Left ventricle myocardium inferior (tissue), 1 donor: ENCODE results near the gene OPN1MW3. TPM values are rescaled to one million over a fixed set of nuclear protein-coding genes. Genes with fewer than 3 reads are reported as not detected.
"Not testable (repeated sequence)": the region's sequence is repeated elsewhere in the genome, so short reads cannot be mapped to it uniquely, and the experiment has no call there.

Source experiments
- DNase-seq: peaks from one replicate; pipeline ENCODE4 v3.0.0-alpha.2; 2020
- H3K27ac ChIP-seq: fragments of 200-600 bp; replicated peaks from 2 replicates; pipeline ENCODE4 v1.8.0; 2021
- H3K27me3 ChIP-seq: fragments of 200-600 bp; 2 replicates; pipeline ENCODE4 v1.8.0; 2021; ENCODE audit warnings: low read depth
- H3K36me3 ChIP-seq: fragments of 200-600 bp; 2 replicates; pipeline ENCODE4 v1.8.0; 2021
- H3K4me1 ChIP-seq: fragments of 200-600 bp; 2 replicates; pipeline ENCODE4 v1.8.0; 2021
- H3K4me3 ChIP-seq: fragments of 200-600 bp; 2 replicates; pipeline ENCODE4 v1.8.0; 2021; ENCODE audit warnings: mild to moderate bottlenecking, moderate library complexity
- H3K9me3 ChIP-seq: fragments of 200-600 bp; replicated peaks from 2 replicates; pipeline ENCODE4 v1.8.0; 2021
- intact Hi-C: fragments of 100-400 bp; cut with micrococcal nuclease; formaldehyde crosslinking; loops from one replicate; pipeline ENCODE4 v1.11.0; 2022
- total RNA-seq: library from RNA; stranded (reverse); fragmentation: NEBNext Ultra II Directional; extraction: Animal tissue kit (Norgen Biotek cat#: 25700); gene quantifications from one replicate; pipeline ENCODE4 v1.2.1, GENCODE V29; 2021
- TF ChIP-seq, protein P1 (sequence below): fragments of 200-600 bp; IDR thresholded peaks from 2 replicates; pipeline ENCODE4 v1.8.0; 2021; ENCODE audit warnings: antibody characterized with exemption, mild to moderate bottlenecking, borderline replicate concordance
- donor health status: DM: no; HTN: yes; CAD: no; lungs with severe emphysema.

Gene OPN1MW3
- total RNA-seq, 1 donor from 2014 or later: not detected

DNA sequence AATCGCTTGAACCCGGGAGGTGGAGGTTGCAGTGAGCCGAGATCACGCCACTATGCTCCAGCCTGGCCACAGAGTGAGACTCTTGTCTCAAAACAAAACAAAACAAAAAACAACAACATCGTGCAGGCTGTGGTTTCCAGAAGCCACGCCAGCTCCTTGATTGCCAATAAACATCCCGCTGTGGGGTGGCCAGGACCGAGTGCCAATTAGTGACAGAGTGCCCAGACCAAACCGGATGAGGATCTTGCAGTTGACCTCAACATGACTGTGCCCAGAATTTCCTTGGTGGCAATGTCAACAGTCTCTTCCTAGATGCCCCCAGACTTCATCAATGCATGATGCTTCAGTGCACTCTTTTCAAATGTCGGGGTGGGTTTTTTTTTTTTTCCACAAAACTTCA, 1.3 kb downstream of the OPN1MW3 start:
- H3K27me3 ChIP-seq, H3K4me3 ChIP-seq, DNase-seq, H3K4me1 ChIP-seq, intact Hi-C loops, H3K9me3 ChIP-seq, H3K27ac ChIP-seq, H3K36me3 ChIP-seq: not testable (repeated sequence)

DNA sequence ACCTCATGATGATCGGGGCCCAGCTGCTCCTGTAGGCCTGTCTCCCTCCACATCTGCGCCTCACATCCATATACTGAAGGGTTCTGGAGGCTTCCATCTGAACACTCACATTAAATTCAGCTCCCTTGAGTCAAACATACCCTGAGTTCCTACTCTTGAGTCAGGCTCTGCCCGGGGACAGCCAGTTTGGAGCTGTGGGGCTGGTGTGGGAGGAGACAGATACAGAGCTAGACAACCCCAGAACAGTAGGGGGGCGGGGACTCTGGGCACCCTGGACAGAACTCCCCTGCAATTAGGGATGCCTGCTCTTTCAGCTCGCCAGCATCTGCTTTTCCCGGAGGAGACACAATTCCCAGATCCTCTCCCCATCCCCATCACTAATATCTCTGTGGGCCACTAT, 5.7 kb downstream of the OPN1MW3 start:
- intact Hi-C loops, H3K4me3 ChIP-seq, H3K9me3 ChIP-seq, H3K4me1 ChIP-seq, H3K36me3 ChIP-seq, H3K27me3 ChIP-seq, DNase-seq, H3K27ac ChIP-seq: not testable (repeated sequence)

DNA sequence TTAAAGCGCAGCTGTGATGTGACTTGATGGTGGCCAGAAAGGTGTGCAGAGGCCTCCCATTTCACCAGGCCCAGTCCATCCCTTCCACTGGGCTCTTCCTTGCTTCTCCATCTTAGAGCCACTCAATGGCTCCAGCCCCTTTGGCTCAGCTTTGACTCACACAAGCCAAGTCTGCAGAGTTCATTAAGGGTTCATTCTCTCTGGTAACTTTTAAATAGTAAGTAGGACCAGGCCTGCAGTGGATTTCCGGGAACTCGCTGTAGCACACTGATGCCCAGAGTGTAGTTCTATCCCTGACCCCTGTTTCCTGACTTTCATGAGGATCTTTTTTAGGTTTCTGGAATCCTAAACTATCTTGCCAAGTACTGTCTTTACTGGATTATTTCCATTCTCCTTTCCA, 11.9 kb downstream of the OPN1MW3 start:
- H3K36me3 ChIP-seq, DNase-seq, H3K9me3 ChIP-seq, intact Hi-C loops, H3K4me1 ChIP-seq, H3K27ac ChIP-seq, H3K4me3 ChIP-seq, H3K27me3 ChIP-seq: not testable (repeated sequence)

DNA sequence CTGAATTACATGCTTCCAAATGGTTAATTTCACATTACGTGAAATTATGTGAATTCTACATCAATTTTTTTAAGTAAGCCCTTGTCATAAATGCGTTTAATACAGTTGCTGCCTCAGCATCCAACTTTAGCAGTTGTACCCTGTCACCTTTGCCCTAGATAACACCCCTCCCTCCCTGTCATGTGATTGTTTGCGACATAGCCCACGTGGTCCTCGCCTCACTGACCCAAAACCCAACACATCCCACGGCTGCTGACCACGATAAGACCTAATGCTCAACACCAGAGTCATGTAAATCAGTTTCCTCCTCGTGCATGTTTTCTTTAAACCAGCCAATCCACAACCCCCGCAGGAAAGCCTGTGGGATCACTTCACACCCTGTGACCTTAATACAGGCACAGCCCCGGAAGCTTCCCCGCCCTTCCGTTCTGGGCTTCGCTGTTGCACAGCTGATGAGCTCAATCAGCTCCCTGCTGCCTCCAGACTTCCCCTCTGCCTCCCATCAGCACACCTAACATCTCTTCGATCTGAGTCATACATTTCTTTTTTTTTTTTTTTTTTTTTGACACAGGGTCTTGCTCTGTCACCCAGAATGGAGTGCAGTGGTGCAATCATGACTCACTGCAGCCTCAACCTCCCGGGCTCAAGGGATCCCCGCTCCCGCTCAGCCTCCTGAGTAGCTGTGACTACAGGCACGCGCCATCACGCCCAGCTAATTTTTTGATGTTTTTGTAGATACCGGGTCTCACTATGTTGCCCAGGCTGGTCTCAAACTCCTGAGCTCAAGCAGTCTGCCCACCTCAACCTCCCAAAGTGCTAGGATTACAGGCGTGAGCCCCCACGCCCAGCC, 27.3 kb downstream of the OPN1MW3 start:
- H3K27ac ChIP-seq, H3K4me3 ChIP-seq, intact Hi-C loops, H3K9me3 ChIP-seq, H3K27me3 ChIP-seq, DNase-seq, H3K36me3 ChIP-seq, H3K4me1 ChIP-seq: not testable (repeated sequence)

DNA sequence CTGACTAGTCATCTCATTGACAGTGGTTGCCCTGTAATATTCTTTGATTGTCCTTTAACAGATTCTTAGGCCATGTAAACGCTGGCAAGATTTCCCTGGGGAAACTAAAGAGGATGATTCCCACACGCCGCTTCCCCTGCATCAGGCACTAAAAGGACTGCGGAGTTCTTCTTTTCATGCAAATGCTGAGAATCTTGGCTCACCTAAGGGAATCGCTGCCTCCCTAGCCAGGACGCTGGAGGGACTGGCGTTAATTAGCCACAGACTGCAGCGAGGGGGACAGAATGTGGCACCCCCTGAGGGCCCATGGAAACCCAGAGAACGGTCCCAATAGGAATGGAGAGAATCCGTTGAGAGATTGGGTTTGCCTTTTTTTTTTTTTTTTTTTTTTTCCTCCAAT, 29.0 kb downstream of the OPN1MW3 start:
- DNase-seq, H3K4me1 ChIP-seq, intact Hi-C loops, H3K9me3 ChIP-seq, H3K27me3 ChIP-seq, H3K4me3 ChIP-seq, H3K27ac ChIP-seq, H3K36me3 ChIP-seq: not testable (repeated sequence)

DNA sequence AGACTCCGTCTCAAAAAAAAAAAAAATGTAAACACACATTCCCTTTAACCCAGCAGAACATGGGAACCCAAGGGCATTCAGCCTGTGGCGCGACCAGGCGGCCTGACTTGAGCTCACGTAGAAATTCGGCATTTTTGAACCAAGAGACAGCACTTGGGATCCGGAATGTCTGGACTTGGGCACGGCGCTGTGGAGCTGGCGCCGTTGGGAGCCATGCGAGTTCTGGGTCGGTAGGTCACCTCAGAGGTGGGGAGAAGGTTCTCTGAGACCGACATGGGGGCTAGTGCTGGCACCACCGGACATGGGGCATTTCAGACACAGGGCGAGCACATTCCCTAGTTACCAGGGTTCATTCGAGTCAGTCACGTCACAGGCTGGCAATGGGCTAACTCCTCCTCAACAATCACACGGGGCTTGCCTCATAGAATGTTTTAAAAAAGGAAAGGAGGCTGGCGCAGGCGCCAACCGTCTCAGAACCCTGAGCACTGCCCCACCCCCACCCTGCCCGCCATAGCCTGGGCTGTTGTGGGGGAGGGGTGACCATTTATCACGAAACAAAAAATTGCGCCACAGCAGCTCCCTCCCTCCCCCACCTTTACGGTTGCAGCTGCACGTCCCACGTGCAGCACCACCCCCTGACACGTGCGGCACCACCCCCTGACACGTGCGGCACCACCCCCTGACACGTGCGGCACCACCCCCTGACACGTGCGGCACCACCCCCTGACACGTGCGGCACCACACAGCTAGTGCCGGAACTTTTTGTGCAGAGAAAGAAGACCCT, 37.6 kb downstream of the OPN1MW3 start, which contains the start of gene TEX28:
TSS of gene TEX28 (minus strand) at position 334 of the 784 bp plus-strand sequence. CDS start 3,007 bp downstream, outside the sequence.
- Histone ChIP-seq H3K36me3 (no peaks in the 10 kb centered on the region), H3K4me3 (no peak within 1 kb of the TSS), H3K27me3 (no peaks in the 10 kb centered on the region), H3K9me3 (no peaks in the 10 kb centered on the region), H3K4me1 (no peaks in the 10 kb centered on the region), H3K27ac (no peak within 1 kb of the TSS)
- intact Hi-C loops: no loop called here
- DNase-seq: no peak
- TF ChIP-seq, protein P1, sequence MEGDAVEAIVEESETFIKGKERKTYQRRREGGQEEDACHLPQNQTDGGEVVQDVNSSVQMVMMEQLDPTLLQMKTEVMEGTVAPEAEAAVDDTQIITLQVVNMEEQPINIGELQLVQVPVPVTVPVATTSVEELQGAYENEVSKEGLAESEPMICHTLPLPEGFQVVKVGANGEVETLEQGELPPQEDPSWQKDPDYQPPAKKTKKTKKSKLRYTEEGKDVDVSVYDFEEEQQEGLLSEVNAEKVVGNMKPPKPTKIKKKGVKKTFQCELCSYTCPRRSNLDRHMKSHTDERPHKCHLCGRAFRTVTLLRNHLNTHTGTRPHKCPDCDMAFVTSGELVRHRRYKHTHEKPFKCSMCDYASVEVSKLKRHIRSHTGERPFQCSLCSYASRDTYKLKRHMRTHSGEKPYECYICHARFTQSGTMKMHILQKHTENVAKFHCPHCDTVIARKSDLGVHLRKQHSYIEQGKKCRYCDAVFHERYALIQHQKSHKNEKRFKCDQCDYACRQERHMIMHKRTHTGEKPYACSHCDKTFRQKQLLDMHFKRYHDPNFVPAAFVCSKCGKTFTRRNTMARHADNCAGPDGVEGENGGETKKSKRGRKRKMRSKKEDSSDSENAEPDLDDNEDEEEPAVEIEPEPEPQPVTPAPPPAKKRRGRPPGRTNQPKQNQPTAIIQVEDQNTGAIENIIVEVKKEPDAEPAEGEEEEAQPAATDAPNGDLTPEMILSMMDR: no peak

DNA sequence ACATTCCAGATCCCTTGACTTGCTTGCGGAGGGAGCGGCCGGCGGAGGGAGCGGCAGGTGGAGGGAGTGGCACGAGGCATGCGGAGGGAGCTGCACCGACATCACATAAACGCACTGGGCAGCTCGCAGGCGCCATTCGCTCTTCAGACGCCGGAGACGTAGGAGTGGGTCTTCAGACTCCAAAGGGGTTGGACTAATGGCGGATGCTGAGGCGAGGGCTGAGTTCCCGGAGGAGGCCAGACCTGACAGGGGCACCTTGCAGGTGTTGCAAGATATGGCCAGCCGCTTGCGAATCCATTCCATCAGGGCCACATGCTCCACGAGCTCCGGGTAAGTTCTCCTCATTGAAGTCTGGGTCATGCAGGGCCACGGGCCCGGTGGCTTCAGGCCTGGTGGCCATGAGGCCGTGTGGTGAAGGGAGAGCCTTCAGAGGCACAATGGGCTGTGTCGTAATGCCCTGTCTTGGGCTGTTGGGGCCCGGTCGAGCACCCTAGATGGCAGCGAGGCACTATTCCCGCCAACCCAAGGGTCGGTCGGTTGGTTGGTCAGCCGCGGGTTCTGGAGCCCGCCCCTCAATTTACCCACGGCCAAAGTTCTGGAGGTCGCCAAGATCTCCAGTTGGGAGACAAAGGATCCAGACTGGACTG, 38.4 kb downstream of the OPN1MW3 start, which contains the start of gene TKTL1:
TSS of gene TKTL1 (plus strand) at position 132 of the 647 bp plus-strand sequence. CDS start at position 197, 65 bp downstream.
- TF ChIP-seq, protein P1: no peak
- H3K36me3 ChIP-seq: no peaks in the 10 kb centered on the region
- no peaks in the 10 kb centered on the region for H3K9me3 ChIP-seq
- H3K27me3 ChIP-seq: no peaks in the 10 kb centered on the region
- DNase-seq: no peak
- H3K27ac ChIP-seq: no peak within 1 kb of the TSS
- H3K4me3 ChIP-seq: no peak within 1 kb of the TSS
- no peaks in the 10 kb centered on the region for H3K4me1 ChIP-seq
- intact Hi-C loops: no loop called here
